ENCODE data around the gene ST3GAL5.

ST3GAL5 gene

GRCh38 chr2:85913884-85914881 is 25.4 kb upstream of the ST3GAL5 start:
- no peak for DNase-seq (ENCODE audit: low read depth in 1 of 2, low spot score in 1 of 2)
- no peak overlapping the region for H3K4me3 ChIP-seq (replicated peaks; ENCODE audit: insufficient read depth, low read length)
- no peak for TF ChIP-seq CTCF (IDR thresholded peaks at IDR 0.05; ENCODE audit: insufficient read depth, low read length)
- no peak for TF ChIP-seq REST (IDR thresholded peaks at IDR 0.05; ENCODE audit: insufficient replicate concordance, low read depth)
- no peak for TF ChIP-seq SPI1 (IDR thresholded peaks at IDR 0.05; ENCODE audit: borderline replicate concordance, low read depth)
- no peak for TF ChIP-seq GABPA (IDR thresholded peaks at IDR 0.05; ENCODE audit: low read depth)
- TF ChIP-seq POLR2AphosphoS5 (IDR thresholded peaks at IDR 0.05; ENCODE audit: low read depth), result no peak
- H3K27me3 ChIP-seq (ENCODE audit: insufficient read depth, poor library complexity, severe bottlenecking), result no peaks in the 10 kb centered on the region
- H3K27ac ChIP-seq (replicated peaks), result no peak overlapping the region

- Histone ChIP-seq H3K4me3 (replicated peaks; ENCODE audit: insufficient read depth, low read length) (no peak overlapping the region), H3K27me3 (ENCODE audit: insufficient read depth, poor library complexity, severe bottlenecking) (no peaks in the 10 kb centered on the region), H3K27ac (replicated peaks) (no peak overlapping the region)
- no peak for TF ChIP-seq REST (IDR thresholded peaks at IDR 0.05; ENCODE audit: insufficient replicate concordance, low read depth)
- no peak for TF ChIP-seq GABPA (IDR thresholded peaks at IDR 0.05; ENCODE audit: low read depth)
- TF ChIP-seq CTCF (IDR thresholded peaks at IDR 0.05; ENCODE audit: insufficient read depth, low read length), result no peak
- no peak for TF ChIP-seq SPI1 (IDR thresholded peaks at IDR 0.05; ENCODE audit: borderline replicate concordance, low read depth)
- no peak for TF ChIP-seq POLR2AphosphoS5 (IDR thresholded peaks at IDR 0.05; ENCODE audit: low read depth)
- no peak for DNase-seq (ENCODE audit: low read depth in 1 of 2, low spot score in 1 of 2)
Measured at GRCh38 chr2:85911814-85912692, 23.3 kb upstream of the ST3GAL5 start.

GRCh38 chr2:85911097-85911496 is 22.3 kb upstream of the ST3GAL5 start:
- DNase-seq (ENCODE audit: low read depth in 1 of 2, low spot score in 1 of 2), result no peak
- TF ChIP-seq GABPA (IDR thresholded peaks at IDR 0.05; ENCODE audit: low read depth) (no peak), POLR2AphosphoS5 (IDR thresholded peaks at IDR 0.05; ENCODE audit: low read depth) (no peak), CTCF (IDR thresholded peaks at IDR 0.05; ENCODE audit: insufficient read depth, low read length) (no peak), REST (IDR thresholded peaks at IDR 0.05; ENCODE audit: insufficient replicate concordance, low read depth) (no peak), SPI1 (IDR thresholded peaks at IDR 0.05; ENCODE audit: borderline replicate concordance, low read depth) (no peak)
- Histone ChIP-seq H3K4me3 (replicated peaks; ENCODE audit: insufficient read depth, low read length) (no peak overlapping the region), H3K27me3 (ENCODE audit: insufficient read depth, poor library complexity, severe bottlenecking) (no peaks in the 10 kb centered on the region), H3K27ac (replicated peaks) (no peak overlapping the region)

Measured in HL-60 (cell line).